IMR-90 (cell line): ENCODE measurements around the gene PTPRN2. TPM values are rescaled to one million over a fixed set of nuclear protein-coding genes. Genes with fewer than 3 reads are reported as not detected.

ENCODE experiments used
- ATAC-seq: fragments of 200-7000 bp; cut with Tn5 transposase; 2 replicates; pipeline ENCODE4 v1.9.1; 2020; ENCODE audit warnings: low read depth, mild to moderate bottlenecking, moderate library complexity
- BruUV-seq: library from RNA; stranded (reverse); fragments of 400-500 nt; replicated peaks from 2 replicates; lab custom pipeline; 2021; lab: Mats Ljungman, UMichigan
- CTCF ChIA-PET: fragments of 300-600 bp; formaldehyde crosslinking; extraction: SDS; loops from one replicate; lab custom pipeline; 2021; ENCODE audit warnings: antibody characterized with exemption; lab: Yijun Ruan, JAX
- POLR2A ChIA-PET: fragments of 300-600 bp; sonication (Branson Sonifier 250); formaldehyde crosslinking; loops from one replicate; lab custom pipeline; 2022; ENCODE audit warnings: antibody characterized with exemption; ENCODE audit not compliant: unreplicated experiment; lab: Charles Lee
- DNase-seq: peaks from one replicate; pipeline ENCODE4 v3.0.0; 2013
- H2AFZ ChIP-seq: replicated peaks from 2 replicates; pipeline ENCODE3; 2013; ENCODE audit warnings: low read length, mild to moderate bottlenecking; ENCODE audit not compliant: poor library complexity
- H2AK5ac ChIP-seq: 2 replicates; pipeline ENCODE4 v1.6.1; 2013; ENCODE audit warnings: low read depth, low read length, inconsistent platforms
- H2AK9ac ChIP-seq: replicated peaks from 2 replicates; pipeline ENCODE3; 2013; ENCODE audit warnings: mild to moderate bottlenecking, low read depth, low read length, moderate library complexity; ENCODE audit not compliant: poor library complexity
- H2BK120ac ChIP-seq: 2 replicates; pipeline ENCODE4 v1.6.1; 2013; ENCODE audit warnings: low read depth, low read length, inconsistent platforms
- H2BK15ac ChIP-seq: 3 replicates; pipeline ENCODE4 v1.6.1; 2013; ENCODE audit warnings: low read depth, low read length, inconsistent platforms
- H2BK20ac ChIP-seq: 2 replicates; pipeline ENCODE4 v1.6.1; 2013; ENCODE audit warnings: low read depth, mild to moderate bottlenecking, inconsistent platforms, low read length, moderate library complexity
- H2BK5ac ChIP-seq: 2 replicates; pipeline ENCODE4 v1.6.1; 2013; ENCODE audit warnings: mild to moderate bottlenecking, low read depth, low read length, inconsistent platforms; ENCODE audit not compliant: poor library complexity, severe bottlenecking
- H3K14ac ChIP-seq: replicated peaks from 2 replicates; pipeline ENCODE4 v1.6.1; 2013; ENCODE audit warnings: low read depth, low read length, inconsistent platforms
- H3K18ac ChIP-seq: 2 replicates; pipeline ENCODE4 v1.6.1; 2013; ENCODE audit warnings: low read depth, low read length, control low read depth
- H3K23ac ChIP-seq: 2 replicates; pipeline ENCODE4 v1.6.1; 2013; ENCODE audit warnings: low read depth, low read length, inconsistent platforms
- H3K27ac ChIP-seq: 2 replicates; pipeline ENCODE4 v1.5.1; 2013; ENCODE audit warnings: mild to moderate bottlenecking, control low read depth, low read length; ENCODE audit not compliant: insufficient read depth
- H3K27me3 ChIP-seq: 2 replicates; pipeline ENCODE4 v1.6.1; 2013; ENCODE audit warnings: low read length; ENCODE audit not compliant: control insufficient read depth, insufficient read depth
- H3K36me3 ChIP-seq: 2 replicates; pipeline ENCODE4 v1.6.1; 2013; ENCODE audit warnings: low read length, mixed read lengths; ENCODE audit not compliant: control insufficient read depth, insufficient read depth
- H3K4ac ChIP-seq: 2 replicates; pipeline ENCODE4 v1.6.1; 2013; ENCODE audit warnings: low read depth, low read length, inconsistent platforms
- H3K4me1 ChIP-seq: 2 replicates; pipeline ENCODE4 v1.6.1; 2013; ENCODE audit warnings: low read length, mixed read lengths; ENCODE audit not compliant: control insufficient read depth, insufficient read depth
- H3K4me2 ChIP-seq: 2 replicates; pipeline ENCODE4 v1.6.1; 2013; ENCODE audit warnings: low read depth, mild to moderate bottlenecking, control low read depth, low read length, moderate library complexity
- H3K4me3 ChIP-seq: 2 replicates; pipeline ENCODE4 v1.5.1; 2013; ENCODE audit warnings: low read depth, mild to moderate bottlenecking, control low read depth, low read length, moderate library complexity; ENCODE audit not compliant: insufficient read depth
- H3K56ac ChIP-seq: 2 replicates; pipeline ENCODE4 v1.6.1; 2013; ENCODE audit warnings: low read length, inconsistent platforms; ENCODE audit not compliant: insufficient read depth; ENCODE audit errors: extremely low read depth
- H3K79me1 ChIP-seq, 2 experiments: 2 replicates each; pipeline ENCODE4 v1.6.1; 2013; ENCODE audit warnings: low read length in 2 of 2, inconsistent platforms in 1 of 2, low read depth in 1 of 2
- H3K9ac ChIP-seq: 2 replicates; pipeline ENCODE4 v1.6.1; 2013; ENCODE audit warnings: low read depth, low read length, control low read depth
- H3K9me1 ChIP-seq: 2 replicates; pipeline ENCODE4 v1.6.1; 2013; ENCODE audit warnings: low read length, inconsistent platforms; ENCODE audit not compliant: insufficient read depth
- H3K9me3 ChIP-seq: 2 replicates; pipeline ENCODE4 v1.6.1; 2013; ENCODE audit warnings: low read length; ENCODE audit not compliant: control insufficient read depth, insufficient read depth
- H4K20me1 ChIP-seq: 2 replicates; pipeline ENCODE4 v1.6.1; 2013; ENCODE audit warnings: low read length, inconsistent platforms; ENCODE audit not compliant: insufficient read depth
- H4K5ac ChIP-seq: 2 replicates; pipeline ENCODE4 v1.6.1; 2013; ENCODE audit warnings: mild to moderate bottlenecking, low read depth, low read length, control low read depth
- H4K8ac ChIP-seq, 2 experiments: 2 replicates each; pipeline ENCODE4 v1.6.1; 2013; ENCODE audit warnings: low read depth in 2 of 2, low read length in 2 of 2, control low read depth in 1 of 2, inconsistent platforms in 1 of 2
- H4K91ac ChIP-seq: 2 replicates; pipeline ENCODE4 v1.6.1; 2013; ENCODE audit warnings: low read depth, low read length, inconsistent platforms; ENCODE audit not compliant: insufficient read depth
- BHLHE40 ChIP-seq: fragments of 150-350 bp; IDR thresholded peaks from 2 replicates; pipeline ENCODE4 v1.6.1; 2016; ENCODE audit warnings: mild to moderate bottlenecking, low read depth, low read length
- MAFK ChIP-seq: IDR thresholded peaks from 2 replicates; pipeline ENCODE4 v1.6.1; 2012; ENCODE audit warnings: low read depth, low read length, improper control_type of control experiment
- MAZ ChIP-seq: IDR thresholded peaks from 2 replicates; pipeline ENCODE4 v1.6.1; 2012; ENCODE audit warnings: low read depth, mild to moderate bottlenecking, low read length, improper control_type of control experiment, moderate library complexity, borderline replicate concordance
- MXI1 ChIP-seq: IDR thresholded peaks from 2 replicates; pipeline ENCODE4 v1.6.1; 2012; ENCODE audit warnings: low read depth, mild to moderate bottlenecking, low read length, moderate library complexity, borderline replicate concordance
- NFE2L2 ChIP-seq: fragments of 150-350 bp; IDR thresholded peaks from 2 replicates; pipeline ENCODE4 v1.6.1; 2016; ENCODE audit warnings: low read depth, mild to moderate bottlenecking, low read length
- SMC3 ChIP-seq: fragments of 150-350 bp; IDR thresholded peaks from 2 replicates; pipeline ENCODE4 v1.6.1; 2016; ENCODE audit warnings: low read depth, mild to moderate bottlenecking, antibody characterized with exemption, low read length, moderate library complexity
- WGBS, 2 experiments: methylation state at CpG; one replicate each; pipeline versions ENCODE4 v1.1.5 to v1.1.7; 2013; ENCODE audit warnings: missing lambda C conversion rate in 2 of 2; ENCODE audit not compliant: insufficient read length in 1 of 2; ENCODE audit errors: extremely low coverage in 2 of 2; 5-methylcytosine and 5-hydroxymethylcytosine counted together
- dilution Hi-C: fragments of 300-500 bp; cut with HindIII; formaldehyde crosslinking; loops from one replicate; pipeline ENCODE4 v1.14.3; 2018; ENCODE audit warnings: low sequenced_read_pairs; ENCODE audit not compliant: unreplicated experiment
- in situ Hi-C: fragments of 300-500 bp; cut with MboI; formaldehyde crosslinking; loops from 3 replicates; pipeline ENCODE4 v1.14.3; 2019; ENCODE audit warnings: low sequenced_read_pairs, inconsistent platforms, mixed read lengths
- intact Hi-C: fragments of 100-400 bp; cut with micrococcal nuclease; formaldehyde crosslinking; loops from 2 replicates; pipeline ENCODE4 v1.10.0; 2022
- polyA plus RNA-seq, 3 experiments: library from polyadenylated mRNA; depleted of rRNA; stranded (reverse); fragments of >200 nt; gene quantifications; 2 replicates each; pipeline ENCODE4 v1.2.3, GENCODE V29; 2012; ENCODE audit warnings: low replicate concordance in 1 of 3
- total RNA-seq: library from RNA; depleted of rRNA; stranded (reverse); fragments of >200 nt; gene quantifications from 2 replicates; pipeline ENCODE4 v1.2.3, GENCODE V29; 2012
- TF ChIP-seq, protein P1 (sequence below): conservative IDR thresholded peaks from 2 replicates; pipeline ENCODE4 v1.5.1; 2012; ENCODE audit warnings: mild to moderate bottlenecking, low read depth, low read length, improper control_type of control experiment

Gene PTPRN2
- total and polyA plus RNA-seq, 2 of the 4 experiments (the other 2 are of a cell fraction) = 0.03 TPM; not detected in 1

DNA sequence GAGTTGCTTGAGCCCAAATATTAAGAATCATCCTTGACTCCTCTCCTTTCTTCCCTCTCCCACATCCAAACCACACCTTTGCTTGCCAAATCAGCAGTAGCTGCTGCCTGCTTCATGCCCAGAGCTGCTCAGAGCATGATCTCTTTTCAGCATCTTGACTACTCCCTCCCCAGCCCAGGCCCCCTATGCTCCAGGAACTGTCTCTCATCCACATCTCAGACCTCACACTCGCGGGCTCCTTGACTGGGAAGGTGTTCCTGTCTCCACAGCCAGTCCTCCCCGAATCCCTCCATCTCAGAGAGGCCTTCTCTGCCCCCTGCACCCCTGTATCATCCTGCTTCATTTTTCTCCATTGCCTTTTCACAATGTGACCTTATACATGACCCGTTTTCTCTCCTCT, 1093.8 kb downstream of the PTPRN2 start:
- Histone ChIP-seq H3K4me3 (no peak overlapping the region), H3K4ac (no peak overlapping the region), H3K4me2 (no peak overlapping the region), H2BK15ac (no peak overlapping the region), H3K36me3 (no peaks in the 10 kb centered on the region), H4K5ac (no peak overlapping the region), H2AK5ac (no peak overlapping the region), H2BK120ac (no peak overlapping the region), H2AK9ac (no peak overlapping the region), H3K9me3 (peaks cover 17% of the 10 kb centered on the region), H3K4me1 (no peaks in the 10 kb centered on the region), H3K9me1 (no peaks in the 10 kb centered on the region), H2BK5ac (no peak overlapping the region), H3K9ac (no peak overlapping the region), H3K18ac (no peak overlapping the region), H4K91ac (no peak overlapping the region), H3K23ac (no peak overlapping the region), H3K14ac (no peak overlapping the region), H3K27ac (no peak overlapping the region), H2AFZ (no peak overlapping the region), H3K56ac (no peak overlapping the region), H3K79me1 (no peaks in the 10 kb centered on the region), H2BK20ac (no peak overlapping the region), H3K27me3 (no peaks in the 10 kb centered on the region), H4K20me1 (no peaks in the 10 kb centered on the region), H4K8ac (no peak overlapping the region)
- no peak for ATAC-seq
- no CpG with 5 or more reads among the region's 4 CpGs for WGBS, 2 experiments
- DNase-seq = no peak
- dilution Hi-C loops = no loop called here
- ChIA-PET POLR2A (no interaction called here), CTCF (no interaction called here)
- in situ Hi-C loops = no loop called here
- TF ChIP-seq MXI1 = no peak
- TF ChIP-seq NFE2L2 = no peak
- TF ChIP-seq BHLHE40 = no peak
- no peak for TF ChIP-seq MAZ
- TF ChIP-seq MAFK = no peak
- no peak for TF ChIP-seq SMC3
- TF ChIP-seq, protein P1, sequence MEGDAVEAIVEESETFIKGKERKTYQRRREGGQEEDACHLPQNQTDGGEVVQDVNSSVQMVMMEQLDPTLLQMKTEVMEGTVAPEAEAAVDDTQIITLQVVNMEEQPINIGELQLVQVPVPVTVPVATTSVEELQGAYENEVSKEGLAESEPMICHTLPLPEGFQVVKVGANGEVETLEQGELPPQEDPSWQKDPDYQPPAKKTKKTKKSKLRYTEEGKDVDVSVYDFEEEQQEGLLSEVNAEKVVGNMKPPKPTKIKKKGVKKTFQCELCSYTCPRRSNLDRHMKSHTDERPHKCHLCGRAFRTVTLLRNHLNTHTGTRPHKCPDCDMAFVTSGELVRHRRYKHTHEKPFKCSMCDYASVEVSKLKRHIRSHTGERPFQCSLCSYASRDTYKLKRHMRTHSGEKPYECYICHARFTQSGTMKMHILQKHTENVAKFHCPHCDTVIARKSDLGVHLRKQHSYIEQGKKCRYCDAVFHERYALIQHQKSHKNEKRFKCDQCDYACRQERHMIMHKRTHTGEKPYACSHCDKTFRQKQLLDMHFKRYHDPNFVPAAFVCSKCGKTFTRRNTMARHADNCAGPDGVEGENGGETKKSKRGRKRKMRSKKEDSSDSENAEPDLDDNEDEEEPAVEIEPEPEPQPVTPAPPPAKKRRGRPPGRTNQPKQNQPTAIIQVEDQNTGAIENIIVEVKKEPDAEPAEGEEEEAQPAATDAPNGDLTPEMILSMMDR = no peak
- no TSS peak for BruUV-seq
- intact Hi-C loops = no loop called here
